IMR-90 (cell line): ENCODE data around the gene RYR2. TPM values are rescaled to one million over a fixed set of nuclear protein-coding genes. Genes with fewer than 3 reads are reported as not detected.

Experiments
- ATAC-seq: fragments of 200-7000 bp; cut with Tn5 transposase; 2 replicates; pipeline ENCODE4 v1.9.1; 2020; ENCODE audit warnings: low read depth, mild to moderate bottlenecking, moderate library complexity
- BruUV-seq: library from RNA; stranded (reverse); fragments of 400-500 nt; replicated peaks from 2 replicates; lab custom pipeline; 2021; lab: Mats Ljungman, UMichigan
- CTCF ChIA-PET: fragments of 300-600 bp; formaldehyde crosslinking; extraction: SDS; loops from one replicate; lab custom pipeline; 2021; ENCODE audit warnings: antibody characterized with exemption; lab: Yijun Ruan, JAX
- POLR2A ChIA-PET: fragments of 300-600 bp; sonication (Branson Sonifier 250); formaldehyde crosslinking; loops from one replicate; lab custom pipeline; 2022; ENCODE audit warnings: antibody characterized with exemption; ENCODE audit not compliant: unreplicated experiment; lab: Charles Lee
- DNase-seq: peaks from one replicate; pipeline ENCODE4 v3.0.0; 2013
- H2AFZ ChIP-seq: replicated peaks from 2 replicates; pipeline ENCODE3; 2013; ENCODE audit warnings: low read length, mild to moderate bottlenecking; ENCODE audit not compliant: poor library complexity
- H2AK5ac ChIP-seq: 2 replicates; pipeline ENCODE4 v1.6.1; 2013; ENCODE audit warnings: low read depth, low read length, inconsistent platforms
- H2AK9ac ChIP-seq: replicated peaks from 2 replicates; pipeline ENCODE3; 2013; ENCODE audit warnings: mild to moderate bottlenecking, low read depth, low read length, moderate library complexity; ENCODE audit not compliant: poor library complexity
- H2BK120ac ChIP-seq: 2 replicates; pipeline ENCODE4 v1.6.1; 2013; ENCODE audit warnings: low read depth, low read length, inconsistent platforms
- H2BK15ac ChIP-seq: 3 replicates; pipeline ENCODE4 v1.6.1; 2013; ENCODE audit warnings: low read depth, low read length, inconsistent platforms
- H2BK20ac ChIP-seq: 2 replicates; pipeline ENCODE4 v1.6.1; 2013; ENCODE audit warnings: low read depth, mild to moderate bottlenecking, inconsistent platforms, low read length, moderate library complexity
- H2BK5ac ChIP-seq: 2 replicates; pipeline ENCODE4 v1.6.1; 2013; ENCODE audit warnings: mild to moderate bottlenecking, low read depth, low read length, inconsistent platforms; ENCODE audit not compliant: poor library complexity, severe bottlenecking
- H3K14ac ChIP-seq: replicated peaks from 2 replicates; pipeline ENCODE4 v1.6.1; 2013; ENCODE audit warnings: low read depth, low read length, inconsistent platforms
- H3K18ac ChIP-seq: 2 replicates; pipeline ENCODE4 v1.6.1; 2013; ENCODE audit warnings: low read depth, low read length, control low read depth
- H3K23ac ChIP-seq: 2 replicates; pipeline ENCODE4 v1.6.1; 2013; ENCODE audit warnings: low read depth, low read length, inconsistent platforms
- H3K27ac ChIP-seq: 2 replicates; pipeline ENCODE4 v1.5.1; 2013; ENCODE audit warnings: mild to moderate bottlenecking, control low read depth, low read length; ENCODE audit not compliant: insufficient read depth
- H3K27me3 ChIP-seq: 2 replicates; pipeline ENCODE4 v1.6.1; 2013; ENCODE audit warnings: low read length; ENCODE audit not compliant: control insufficient read depth, insufficient read depth
- H3K36me3 ChIP-seq: 2 replicates; pipeline ENCODE4 v1.6.1; 2013; ENCODE audit warnings: low read length, mixed read lengths; ENCODE audit not compliant: control insufficient read depth, insufficient read depth
- H3K4ac ChIP-seq: 2 replicates; pipeline ENCODE4 v1.6.1; 2013; ENCODE audit warnings: low read depth, low read length, inconsistent platforms
- H3K4me1 ChIP-seq: 2 replicates; pipeline ENCODE4 v1.6.1; 2013; ENCODE audit warnings: low read length, mixed read lengths; ENCODE audit not compliant: control insufficient read depth, insufficient read depth
- H3K4me2 ChIP-seq: 2 replicates; pipeline ENCODE4 v1.6.1; 2013; ENCODE audit warnings: low read depth, mild to moderate bottlenecking, control low read depth, low read length, moderate library complexity
- H3K4me3 ChIP-seq: 2 replicates; pipeline ENCODE4 v1.5.1; 2013; ENCODE audit warnings: low read depth, mild to moderate bottlenecking, control low read depth, low read length, moderate library complexity; ENCODE audit not compliant: insufficient read depth
- H3K56ac ChIP-seq: 2 replicates; pipeline ENCODE4 v1.6.1; 2013; ENCODE audit warnings: low read length, inconsistent platforms; ENCODE audit not compliant: insufficient read depth; ENCODE audit errors: extremely low read depth
- H3K79me1 ChIP-seq, 2 experiments: 2 replicates each; pipeline ENCODE4 v1.6.1; 2013; ENCODE audit warnings: low read length in 2 of 2, inconsistent platforms in 1 of 2, low read depth in 1 of 2
- H3K9ac ChIP-seq: 2 replicates; pipeline ENCODE4 v1.6.1; 2013; ENCODE audit warnings: low read depth, low read length, control low read depth
- H3K9me1 ChIP-seq: 2 replicates; pipeline ENCODE4 v1.6.1; 2013; ENCODE audit warnings: low read length, inconsistent platforms; ENCODE audit not compliant: insufficient read depth
- H3K9me3 ChIP-seq: 2 replicates; pipeline ENCODE4 v1.6.1; 2013; ENCODE audit warnings: low read length; ENCODE audit not compliant: control insufficient read depth, insufficient read depth
- H4K20me1 ChIP-seq: 2 replicates; pipeline ENCODE4 v1.6.1; 2013; ENCODE audit warnings: low read length, inconsistent platforms; ENCODE audit not compliant: insufficient read depth
- H4K5ac ChIP-seq: 2 replicates; pipeline ENCODE4 v1.6.1; 2013; ENCODE audit warnings: mild to moderate bottlenecking, low read depth, low read length, control low read depth
- H4K8ac ChIP-seq, 2 experiments: 2 replicates each; pipeline ENCODE4 v1.6.1; 2013; ENCODE audit warnings: low read depth in 2 of 2, low read length in 2 of 2, control low read depth in 1 of 2, inconsistent platforms in 1 of 2
- H4K91ac ChIP-seq: 2 replicates; pipeline ENCODE4 v1.6.1; 2013; ENCODE audit warnings: low read depth, low read length, inconsistent platforms; ENCODE audit not compliant: insufficient read depth
- ELK1 ChIP-seq: fragments of 150-350 bp; IDR thresholded peaks from 2 replicates; pipeline ENCODE4 v1.6.1; 2016; ENCODE audit warnings: low read depth, mild to moderate bottlenecking, low read length, moderate library complexity, borderline replicate concordance
- RFX5 ChIP-seq: IDR thresholded peaks from 2 replicates; pipeline ENCODE4 v1.8.0; 2012; ENCODE audit warnings: low read depth, mild to moderate bottlenecking, low read length, moderate library complexity
- WGBS, 2 experiments: methylation state at CpG; one replicate each; pipeline versions ENCODE4 v1.1.5 to v1.1.7; 2013; ENCODE audit warnings: missing lambda C conversion rate in 2 of 2; ENCODE audit not compliant: insufficient read length in 1 of 2; ENCODE audit errors: extremely low coverage in 2 of 2; 5-methylcytosine and 5-hydroxymethylcytosine counted together
- dilution Hi-C: fragments of 300-500 bp; cut with HindIII; formaldehyde crosslinking; loops from one replicate; pipeline ENCODE4 v1.14.3; 2018; ENCODE audit warnings: low sequenced_read_pairs; ENCODE audit not compliant: unreplicated experiment
- in situ Hi-C: fragments of 300-500 bp; cut with MboI; formaldehyde crosslinking; loops from 3 replicates; pipeline ENCODE4 v1.14.3; 2019; ENCODE audit warnings: low sequenced_read_pairs, inconsistent platforms, mixed read lengths
- intact Hi-C: fragments of 100-400 bp; cut with micrococcal nuclease; formaldehyde crosslinking; loops from 2 replicates; pipeline ENCODE4 v1.10.0; 2022
- polyA plus RNA-seq, 3 experiments: library from polyadenylated mRNA; depleted of rRNA; stranded (reverse); fragments of >200 nt; gene quantifications; 2 replicates each; pipeline ENCODE4 v1.2.3, GENCODE V29; 2012; ENCODE audit warnings: low replicate concordance in 1 of 3
- total RNA-seq: library from RNA; depleted of rRNA; stranded (reverse); fragments of >200 nt; gene quantifications from 2 replicates; pipeline ENCODE4 v1.2.3, GENCODE V29; 2012

RYR2 gene
- total and polyA plus RNA-seq, 2 of the 4 experiments (the other 2 are of a cell fraction) = not detected

GRCh38 chr1:237227476-237227875 lies 185.5 kb downstream of the RYR2 start:
- Histone ChIP-seq H3K4me1 (no peaks in the 10 kb centered on the region), H4K91ac (no peak overlapping the region), H3K56ac (no peak overlapping the region), H3K23ac (no peak overlapping the region), H3K27ac (no peak overlapping the region), H4K8ac (no peak overlapping the region), H2BK15ac (no peak overlapping the region), H2BK5ac (no peak overlapping the region), H3K27me3 (no peaks in the 10 kb centered on the region), H3K4ac (no peak overlapping the region), H2BK120ac (no peak overlapping the region), H3K18ac (no peak overlapping the region), H3K36me3 (no peaks in the 10 kb centered on the region), H2BK20ac (no peak overlapping the region), H4K5ac (no peak overlapping the region), H3K9ac (no peak overlapping the region), H3K4me3 (no peak overlapping the region), H3K14ac (no peak overlapping the region), H2AK9ac (no peak overlapping the region), H3K9me3 (peaks cover 8% of the 10 kb centered on the region), H2AK5ac (no peak overlapping the region), H3K79me1 (no peaks in the 10 kb centered on the region), H3K9me1 (no peaks in the 10 kb centered on the region), H4K20me1 (no peaks in the 10 kb centered on the region), H2AFZ (no peak overlapping the region), H3K4me2 (no peak overlapping the region)
- in situ Hi-C loops (no loop called here), dilution Hi-C loops (no loop called here), intact Hi-C loops (no loop called here)
- ATAC-seq (no peak), DNase-seq (no peak)
- TF ChIP-seq ELK1 = no peak
- no peak for TF ChIP-seq RFX5
- BruUV-seq = no TSS peak
- WGBS, 2 experiments = no CpG with 5 or more reads among the region's 4 CpGs
- POLR2A ChIA-PET = no interaction called here
- CTCF ChIA-PET = no interaction called here
